Liver (tissue), 9 donors: ENCODE results near the gene PITPNM3. TPM values are rescaled to one million over a fixed set of nuclear protein-coding genes. Genes with fewer than 3 reads are reported as not detected.

Experiments used
- DNase-seq: peaks from one replicate; pipeline ENCODE4 v3.0.0-alpha.2; 2017; ENCODE audit warnings: low spot score
- H3K27ac ChIP-seq, 2 donors: one replicate each; pipeline ENCODE4 v1.7.0; 2013; ENCODE audit warnings: inconsistent platforms in 2 of 2, low read length in 2 of 2, control low read depth in 1 of 2, low read depth in 1 of 2, mild to moderate bottlenecking in 1 of 2
- H3K27me3 ChIP-seq, 4 donors: one replicate each; pipeline versions ENCODE4 v1.6.1 to v1.7.0; 2013; ENCODE audit warnings: low read length in 3 of 4, inconsistent platforms in 1 of 4, mild to moderate bottlenecking in 1 of 4, moderate library complexity in 1 of 4; ENCODE audit not compliant: control insufficient read depth in 4 of 4, insufficient read depth in 4 of 4
- H3K36me3 ChIP-seq, 4 donors: one replicate each; pipeline versions ENCODE4 v1.6.1 to v1.7.0; 2013; ENCODE audit warnings: low read length in 3 of 4, mild to moderate bottlenecking in 3 of 4, low read depth in 1 of 4, moderate library complexity in 1 of 4; ENCODE audit not compliant: control insufficient read depth in 4 of 4, insufficient read depth in 3 of 4
- H3K4me1 ChIP-seq, 4 donors: one replicate each; pipeline versions ENCODE4 v1.6.1 to v1.7.0; 2013; ENCODE audit warnings: low read length in 3 of 4, mild to moderate bottlenecking in 3 of 4, moderate library complexity in 1 of 4; ENCODE audit not compliant: control insufficient read depth in 4 of 4, insufficient read depth in 4 of 4
- H3K4me3 ChIP-seq, 3 donors: one replicate each; pipeline versions ENCODE4 v1.6.1 to v1.7.0; 2013; ENCODE audit warnings: low read length in 3 of 3, control low read depth in 1 of 3, low read depth in 1 of 3, mild to moderate bottlenecking in 1 of 3
- H3K9ac ChIP-seq, 2 donors: one replicate each; pipeline ENCODE4 v1.7.0; 2013; ENCODE audit warnings: low read length in 2 of 2, mild to moderate bottlenecking in 2 of 2, moderate library complexity in 2 of 2, control low read depth in 1 of 2, low read depth in 1 of 2
- H3K9me3 ChIP-seq, 4 donors: one replicate each; pipeline versions ENCODE4 v1.6.1 to v1.7.0; 2013; ENCODE audit warnings: low read length in 3 of 4; ENCODE audit not compliant: control insufficient read depth in 4 of 4
- EGR1 ChIP-seq, 2 donors: IDR thresholded peaks; 2 replicates each; pipeline ENCODE4 v1.6.1; 2016 to 2018; ENCODE audit warnings: antibody characterized with exemption in 2 of 2, low read depth in 2 of 2
- FOXA2 ChIP-seq: IDR thresholded peaks from 2 replicates; pipeline ENCODE4 v1.6.1; 2016; ENCODE audit warnings: antibody characterized with exemption
- GABPA ChIP-seq, 2 donors: IDR thresholded peaks in 1 of 2; conservative IDR thresholded peaks in 1 of 2; 2 replicates each; pipeline ENCODE4 v1.6.1; 2016; ENCODE audit warnings: antibody characterized with exemption in 2 of 2, mild to moderate bottlenecking in 1 of 2, moderate library complexity in 1 of 2
- HNF4A ChIP-seq, 2 donors: conservative IDR thresholded peaks; 2 replicates each; pipeline ENCODE4 v1.6.1; 2016; ENCODE audit warnings: antibody characterized with exemption in 2 of 2, mild to moderate bottlenecking in 2 of 2
- HNF4G ChIP-seq: IDR thresholded peaks from 2 replicates; pipeline ENCODE4 v1.6.1; 2016; ENCODE audit warnings: antibody characterized with exemption
- JUND ChIP-seq, 2 donors: IDR thresholded peaks; 2 replicates each; pipeline ENCODE4 v1.6.1; 2016; ENCODE audit warnings: antibody characterized with exemption in 2 of 2
- MAX ChIP-seq: IDR thresholded peaks from 2 replicates; pipeline ENCODE4 v1.6.1; 2016; ENCODE audit warnings: antibody characterized with exemption
- NR2F2 ChIP-seq: IDR thresholded peaks from 2 replicates; pipeline ENCODE4 v1.6.1; 2016; ENCODE audit warnings: antibody characterized with exemption
- RAD21 ChIP-seq, 2 donors: IDR thresholded peaks; 2 replicates each; pipeline ENCODE4 v1.6.1; 2016; ENCODE audit warnings: antibody characterized with exemption in 2 of 2, mild to moderate bottlenecking in 2 of 2
- RXRA ChIP-seq, 2 donors: IDR thresholded peaks; 2 replicates each; pipeline ENCODE4 v1.6.1; 2017 to 2018; ENCODE audit warnings: antibody characterized with exemption in 2 of 2, mild to moderate bottlenecking in 1 of 2
- WGBS: extraction: QIAGEN DNeasy Blood & Tissue Kit; methylation state at CpG from one replicate; pipeline ENCODE4 v1.1.7; 2013; 5-methylcytosine and 5-hydroxymethylcytosine counted together
- polyA plus RNA-seq, 2 donors: library from polyadenylated mRNA; stranded (reverse) in 1 of 2; unstranded in 1 of 2; fragments of 200-250 nt in 1 of 2; fragments of >200 nt in 1 of 2; fragmentation: Nextera tagmentation in 1 of 2; extraction: Ambion mirVana in 1 of 2; gene quantifications; one replicate each; pipeline versions ENCODE4 v1.2.1 to v1.2.3, GENCODE V29; 2013 to 2015
- total RNA-seq, 2 donors: library from RNA; depleted of rRNA; stranded (reverse); fragments of >200 nt; gene quantifications; one replicate each; pipeline ENCODE4 v1.2.3, GENCODE V29; 2014
- TF ChIP-seq, protein P1 (sequence below): IDR thresholded peaks from 2 replicates; pipeline ENCODE4 v1.6.1; 2016; ENCODE audit warnings: antibody characterized with exemption
- TF ChIP-seq, protein P2 (sequence below): fragments of 150-350 bp; IDR thresholded peaks from 2 replicates; pipeline ENCODE4 v1.5.1; 2017; ENCODE audit warnings: improper control_type of control experiment, low read depth, low read length; ENCODE audit not compliant: missing input control
- TF ChIP-seq, protein P3 (sequence below): IDR thresholded peaks from 2 replicates; pipeline ENCODE4 v1.6.1; 2016; ENCODE audit warnings: antibody characterized with exemption
- donor health status: healthy.
- donor health status: healthy.
- donor health status: healthy.
- donor health status: healthy.
- donor health status: healthy.

The PITPNM3 gene
- total and polyA plus RNA-seq, 4 donors: 1.5 to 5.0 (median 1.8) TPM

- no peaks in the 10 kb centered on the region for H3K9me3 ChIP-seq
- H3K27ac ChIP-seq: no peak overlapping the region
- H3K4me3 ChIP-seq: no peak overlapping the region
- 88% methylated on average over 7 of the region's 7 CpGs for WGBS
- H3K27me3 ChIP-seq: no peaks in the 10 kb centered on the region
- TF ChIP-seq HNF4G (no peak), JUND (IDR thresholded peaks at IDR 0.05) (no peak), MAX (no peak), NR2F2 (no peak), RXRA (IDR thresholded peaks at IDR 0.05) (no peak), HNF4A (conservative IDR thresholded peaks at IDR 0.05) (no peak), RAD21 (IDR thresholded peaks at IDR 0.05) (no peak), FOXA2 (no peak), GABPA (IDR thresholded peaks at IDR 0.05 in 1 of 2, conservative IDR thresholded peaks at IDR 0.05 in 1 of 2) (no peak)
- TF ChIP-seq, protein P1, sequence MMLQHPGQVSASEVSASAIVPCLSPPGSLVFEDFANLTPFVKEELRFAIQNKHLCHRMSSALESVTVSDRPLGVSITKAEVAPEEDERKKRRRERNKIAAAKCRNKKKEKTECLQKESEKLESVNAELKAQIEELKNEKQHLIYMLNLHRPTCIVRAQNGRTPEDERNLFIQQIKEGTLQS: no peak
- TF ChIP-seq, protein P2, sequence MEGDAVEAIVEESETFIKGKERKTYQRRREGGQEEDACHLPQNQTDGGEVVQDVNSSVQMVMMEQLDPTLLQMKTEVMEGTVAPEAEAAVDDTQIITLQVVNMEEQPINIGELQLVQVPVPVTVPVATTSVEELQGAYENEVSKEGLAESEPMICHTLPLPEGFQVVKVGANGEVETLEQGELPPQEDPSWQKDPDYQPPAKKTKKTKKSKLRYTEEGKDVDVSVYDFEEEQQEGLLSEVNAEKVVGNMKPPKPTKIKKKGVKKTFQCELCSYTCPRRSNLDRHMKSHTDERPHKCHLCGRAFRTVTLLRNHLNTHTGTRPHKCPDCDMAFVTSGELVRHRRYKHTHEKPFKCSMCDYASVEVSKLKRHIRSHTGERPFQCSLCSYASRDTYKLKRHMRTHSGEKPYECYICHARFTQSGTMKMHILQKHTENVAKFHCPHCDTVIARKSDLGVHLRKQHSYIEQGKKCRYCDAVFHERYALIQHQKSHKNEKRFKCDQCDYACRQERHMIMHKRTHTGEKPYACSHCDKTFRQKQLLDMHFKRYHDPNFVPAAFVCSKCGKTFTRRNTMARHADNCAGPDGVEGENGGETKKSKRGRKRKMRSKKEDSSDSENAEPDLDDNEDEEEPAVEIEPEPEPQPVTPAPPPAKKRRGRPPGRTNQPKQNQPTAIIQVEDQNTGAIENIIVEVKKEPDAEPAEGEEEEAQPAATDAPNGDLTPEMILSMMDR: no peak
- TF ChIP-seq, protein P3, sequence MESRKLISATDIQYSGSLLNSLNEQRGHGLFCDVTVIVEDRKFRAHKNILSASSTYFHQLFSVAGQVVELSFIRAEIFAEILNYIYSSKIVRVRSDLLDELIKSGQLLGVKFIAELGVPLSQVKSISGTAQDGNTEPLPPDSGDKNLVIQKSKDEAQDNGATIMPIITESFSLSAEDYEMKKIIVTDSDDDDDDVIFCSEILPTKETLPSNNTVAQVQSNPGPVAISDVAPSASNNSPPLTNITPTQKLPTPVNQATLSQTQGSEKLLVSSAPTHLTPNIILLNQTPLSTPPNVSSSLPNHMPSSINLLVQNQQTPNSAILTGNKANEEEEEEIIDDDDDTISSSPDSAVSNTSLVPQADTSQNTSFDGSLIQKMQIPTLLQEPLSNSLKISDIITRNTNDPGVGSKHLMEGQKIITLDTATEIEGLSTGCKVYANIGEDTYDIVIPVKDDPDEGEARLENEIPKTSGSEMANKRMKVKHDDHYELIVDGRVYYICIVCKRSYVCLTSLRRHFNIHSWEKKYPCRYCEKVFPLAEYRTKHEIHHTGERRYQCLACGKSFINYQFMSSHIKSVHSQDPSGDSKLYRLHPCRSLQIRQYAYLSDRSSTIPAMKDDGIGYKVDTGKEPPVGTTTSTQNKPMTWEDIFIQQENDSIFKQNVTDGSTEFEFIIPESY: no peak
- no peak overlapping the region for H3K9ac ChIP-seq
- no peak for DNase-seq
- peaks cover 0 to 10% (median 0%) of the 10 kb centered on the region in 4 donors for H3K4me1 ChIP-seq
- no peaks in the 10 kb centered on the region for H3K36me3 ChIP-seq
Measured at GRCh38 chr17:6491071-6491700, 65.2 kb downstream of the PITPNM3 start.

DNA sequence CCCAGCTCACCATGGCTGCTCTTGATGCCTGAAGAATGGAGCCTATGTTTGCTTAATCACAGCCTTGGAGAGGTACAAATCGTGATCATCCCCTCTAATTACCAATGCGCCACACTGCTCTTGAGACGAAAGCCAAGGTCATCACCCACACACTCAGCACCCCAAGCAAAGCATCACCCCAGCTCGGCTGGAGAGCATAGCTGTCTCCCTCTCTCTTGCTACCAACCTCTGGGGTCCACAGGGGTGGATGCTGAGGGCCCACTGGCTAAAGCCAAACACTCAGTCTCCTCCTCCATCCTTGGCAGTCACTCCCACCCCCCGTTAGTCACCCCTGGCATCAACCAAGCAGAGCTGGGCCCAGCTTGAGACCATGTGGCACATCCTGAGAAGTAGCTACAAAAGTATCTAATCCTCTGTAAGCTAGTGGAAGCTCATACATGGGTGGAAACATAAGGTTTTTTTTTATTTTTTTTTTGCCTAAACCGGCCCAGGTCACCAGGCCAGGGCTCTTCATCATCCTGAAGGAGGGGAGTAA, 67.3 kb downstream of the PITPNM3 start:
- no peak for DNase-seq
- 83% methylated on average over 6 of the region's 6 CpGs for WGBS
- H3K36me3 ChIP-seq: no peaks in the 10 kb centered on the region
- no peak overlapping the region for H3K27ac ChIP-seq
- H3K9me3 ChIP-seq: no peaks in the 10 kb centered on the region
- H3K27me3 ChIP-seq: no peaks in the 10 kb centered on the region
- H3K4me3 ChIP-seq: no peak overlapping the region
- H3K9ac ChIP-seq: no peak overlapping the region
- TF ChIP-seq EGR1 (IDR thresholded peaks at IDR 0.05; ENCODE audit: low read depth in 2 of 2): no peak
- TF ChIP-seq, protein P2: no peak
- no peaks in the 10 kb centered on the region for H3K4me1 ChIP-seq
